GM13977 (cell line): ENCODE results near the gene ANGPTL8.
A peak's percentile ranks its signal among the peaks of the same experiment; 100 is the strongest.

Experiments used
- DNase-seq: peaks from one replicate; pipeline ENCODE4 v3.0.0; 2012; ENCODE audit warnings: low spot score
- CTCF ChIP-seq: IDR thresholded peaks from 2 replicates; pipeline ENCODE4 v1.5.1; 2012; ENCODE audit warnings: mild to moderate bottlenecking, control low read depth; ENCODE audit not compliant: insufficient read depth; ENCODE audit errors: extremely low read depth, missing control alignments
- in situ Hi-C: fragments of 300-500 bp; cut with MboI; formaldehyde crosslinking; loops from one replicate; pipeline ENCODE4 v1.12.0; 2022; ENCODE audit warnings: low sequenced_read_pairs, low pct_unique_long_range_greater_than_20kb, mixed read lengths, inconsistent platforms; ENCODE audit not compliant: unreplicated experiment

Gene ANGPTL8

GRCh38 chr19:11281356-11282049 is 42.1 kb downstream of the ANGPTL8 start:
- TF ChIP-seq CTCF, result no peak
- in situ Hi-C loops, result no loop called here
- no peak for DNase-seq

- no peak for DNase-seq
- in situ Hi-C loops, result no loop called here
- no peak for TF ChIP-seq CTCF
Measured at GRCh38 chr19:11284515-11284914, 45.1 kb downstream of the ANGPTL8 start.

- no peak for DNase-seq
- in situ Hi-C loops, result no loop called here
- TF ChIP-seq CTCF, result peak; percentile 11
Measured at GRCh38 chr19:11286312-11286974, 47.0 kb downstream of the ANGPTL8 start.

- in situ Hi-C loops, result no loop called here
- TF ChIP-seq CTCF, result peak; percentile 13
- DNase-seq, result peak; percentile 31
Measured at GRCh38 chr19:11288349-11288748, 48.9 kb downstream of the ANGPTL8 start.

- no peak for DNase-seq
- in situ Hi-C loops, result no loop called here
- no peak for TF ChIP-seq CTCF
Measured at GRCh38 chr19:11290256-11290655, 50.8 kb downstream of the ANGPTL8 start.

- in situ Hi-C loops, result no loop called here
- TF ChIP-seq CTCF, result no peak
Measured at GRCh38 chr19:11291415-11291814, 52.0 kb downstream of the ANGPTL8 start.

More at GRCh38 chr19:11291415-11291814, 52.0 kb downstream of the ANGPTL8 start:
- DNase-seq, result no peak
